NCI-H1694 treated with DMSO at 0.1 percent for 48 hours (cell line): ENCODE measurements around the gene MED28.
"Not testable (repeated sequence)": the region's sequence is repeated elsewhere in the genome, so short reads cannot be mapped to it uniquely, and the experiment has no call there.

Experiments
- DNase-seq: peaks from one replicate; lab custom pipeline; 2025; lab: John Stamatoyannopoulos, UW

Gene MED28

GRCh38 chr4:17614416-17615299, at the start of gene MED28:
Gene MED28, plus strand, starts transcription at chr4:17614641. Its CDS starts 14 bp downstream, at chr4:17614655.
- DNase-seq = peak; percentile 76

GRCh38 chr4:17565846-17566245, 48.6 kb upstream of the MED28 start:
- no peak for DNase-seq

GRCh38 chr4:17567271-17567670, 47.2 kb upstream of the MED28 start:
- DNase-seq = no peak

GRCh38 chr4:17574206-17574605, 40.2 kb upstream of the MED28 start:
- no peak for DNase-seq

- DNase-seq = not testable (repeated sequence)
These were observed 39.3 kb upstream of the MED28 start for GRCh38 chr4:17575177-17575576.

GRCh38 chr4:17576932-17577664, 37.3 kb upstream of the MED28 start, which contains the start of gene LAP3:
Gene LAP3, plus strand, starts transcription at chr4:17577198. Its CDS starts 268 bp downstream, at chr4:17577466.
- DNase-seq = peak; percentile 77

GRCh38 chr4:17577665-17578481, 36.6 kb upstream of the MED28 start:
- no peak for DNase-seq

- no peak for DNase-seq
These were observed 36.0 kb upstream of the MED28 start for GRCh38 chr4:17578482-17578891.

- no peak for DNase-seq
These were observed 33.5 kb upstream of the MED28 start for GRCh38 chr4:17580969-17581368.

GRCh38 chr4:17583276-17583675, 31.2 kb upstream of the MED28 start:
- no peak for DNase-seq

- DNase-seq = no peak
These were observed 30.5 kb upstream of the MED28 start for GRCh38 chr4:17583941-17584340.

GRCh38 chr4:17584521-17585213, 29.8 kb upstream of the MED28 start:
- DNase-seq = no peak

- DNase-seq = no peak
These were observed 27.2 kb upstream of the MED28 start for GRCh38 chr4:17587094-17587822.

GRCh38 chr4:17589355-17589754, 25.1 kb upstream of the MED28 start:
- DNase-seq = no peak

- DNase-seq = no peak
These were observed 18.9 kb upstream of the MED28 start for GRCh38 chr4:17595471-17596005.

- DNase-seq = no peak
These were observed 16.9 kb upstream of the MED28 start for GRCh38 chr4:17597517-17597916.

GRCh38 chr4:17599826-17600225, 14.6 kb upstream of the MED28 start:
- no peak for DNase-seq

GRCh38 chr4:17605236-17605635, 9.2 kb upstream of the MED28 start:
- DNase-seq = peak; percentile 0

- no peak for DNase-seq
These were observed 553 bp upstream of the MED28 start for GRCh38 chr4:17613761-17614415.

- DNase-seq = no peak
These were observed 1.8 kb downstream of the MED28 start for GRCh38 chr4:17616283-17616682.
